ENCODE measurements around the gene HSPA8.
A peak's percentile ranks its signal among the peaks of the same experiment; 100 is the strongest.
"Not testable (repeated sequence)": the region's sequence is repeated elsewhere in the genome, so short reads cannot be mapped to it uniquely, and the experiment has no call there.

The HSPA8 gene

DNA sequence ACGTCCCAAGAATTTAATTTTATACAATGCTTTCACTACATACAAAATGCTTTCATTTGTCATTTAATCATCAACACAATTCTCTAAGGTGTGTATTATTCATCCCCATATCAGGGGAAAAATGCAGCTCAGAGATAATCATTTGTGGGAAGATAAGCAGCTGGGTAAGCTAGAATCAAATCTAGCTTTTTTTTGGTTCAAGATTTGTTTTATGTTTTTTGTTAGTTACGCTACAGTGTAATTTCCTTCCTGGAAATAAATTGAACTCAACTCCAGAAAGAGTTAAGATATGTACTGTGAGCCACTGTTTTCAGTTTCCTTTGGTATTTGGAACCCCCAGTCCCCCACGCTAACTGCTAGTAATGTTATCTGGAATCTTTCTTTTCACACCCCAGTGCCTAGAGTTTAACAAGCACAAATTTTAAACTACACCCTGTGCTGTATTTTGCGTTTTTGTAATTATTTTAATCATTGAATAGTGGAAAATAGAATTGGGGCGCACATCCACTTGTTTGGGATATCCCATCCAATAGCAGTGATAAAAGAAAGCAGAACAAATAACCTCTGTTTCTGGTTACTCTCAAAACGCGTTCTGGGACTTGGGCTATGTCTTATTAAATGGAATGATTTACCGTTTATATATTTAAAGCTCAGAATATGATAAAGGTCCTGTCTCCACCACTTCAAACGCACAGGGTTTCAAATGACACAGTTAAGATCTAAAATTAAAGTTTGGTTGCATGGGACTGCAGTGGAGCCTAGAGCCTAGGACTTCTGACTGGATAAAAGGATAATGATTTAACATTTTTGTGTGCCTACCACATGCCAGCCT lies 2.1 kb upstream of the HSPA8 start:
- ChIA-PET POLR2A (no interaction called here), CTCF (interaction anchor here (1.0 to 5.2 kb wide), 3 partner anchors 10 to 415 kb away, joined by 3 to 21 read pairs (median 5); no protein-coding TSS in a partner anchor)
- DNase-seq (ENCODE audit: extremely low spot score) = no peak
- TF ChIP-seq, protein P1, sequence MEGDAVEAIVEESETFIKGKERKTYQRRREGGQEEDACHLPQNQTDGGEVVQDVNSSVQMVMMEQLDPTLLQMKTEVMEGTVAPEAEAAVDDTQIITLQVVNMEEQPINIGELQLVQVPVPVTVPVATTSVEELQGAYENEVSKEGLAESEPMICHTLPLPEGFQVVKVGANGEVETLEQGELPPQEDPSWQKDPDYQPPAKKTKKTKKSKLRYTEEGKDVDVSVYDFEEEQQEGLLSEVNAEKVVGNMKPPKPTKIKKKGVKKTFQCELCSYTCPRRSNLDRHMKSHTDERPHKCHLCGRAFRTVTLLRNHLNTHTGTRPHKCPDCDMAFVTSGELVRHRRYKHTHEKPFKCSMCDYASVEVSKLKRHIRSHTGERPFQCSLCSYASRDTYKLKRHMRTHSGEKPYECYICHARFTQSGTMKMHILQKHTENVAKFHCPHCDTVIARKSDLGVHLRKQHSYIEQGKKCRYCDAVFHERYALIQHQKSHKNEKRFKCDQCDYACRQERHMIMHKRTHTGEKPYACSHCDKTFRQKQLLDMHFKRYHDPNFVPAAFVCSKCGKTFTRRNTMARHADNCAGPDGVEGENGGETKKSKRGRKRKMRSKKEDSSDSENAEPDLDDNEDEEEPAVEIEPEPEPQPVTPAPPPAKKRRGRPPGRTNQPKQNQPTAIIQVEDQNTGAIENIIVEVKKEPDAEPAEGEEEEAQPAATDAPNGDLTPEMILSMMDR (IDR thresholded peaks at IDR 0.05; ENCODE audit: control extremely low read depth, extremely low read depth, low read depth, missing control alignments) = no peak

DNA sequence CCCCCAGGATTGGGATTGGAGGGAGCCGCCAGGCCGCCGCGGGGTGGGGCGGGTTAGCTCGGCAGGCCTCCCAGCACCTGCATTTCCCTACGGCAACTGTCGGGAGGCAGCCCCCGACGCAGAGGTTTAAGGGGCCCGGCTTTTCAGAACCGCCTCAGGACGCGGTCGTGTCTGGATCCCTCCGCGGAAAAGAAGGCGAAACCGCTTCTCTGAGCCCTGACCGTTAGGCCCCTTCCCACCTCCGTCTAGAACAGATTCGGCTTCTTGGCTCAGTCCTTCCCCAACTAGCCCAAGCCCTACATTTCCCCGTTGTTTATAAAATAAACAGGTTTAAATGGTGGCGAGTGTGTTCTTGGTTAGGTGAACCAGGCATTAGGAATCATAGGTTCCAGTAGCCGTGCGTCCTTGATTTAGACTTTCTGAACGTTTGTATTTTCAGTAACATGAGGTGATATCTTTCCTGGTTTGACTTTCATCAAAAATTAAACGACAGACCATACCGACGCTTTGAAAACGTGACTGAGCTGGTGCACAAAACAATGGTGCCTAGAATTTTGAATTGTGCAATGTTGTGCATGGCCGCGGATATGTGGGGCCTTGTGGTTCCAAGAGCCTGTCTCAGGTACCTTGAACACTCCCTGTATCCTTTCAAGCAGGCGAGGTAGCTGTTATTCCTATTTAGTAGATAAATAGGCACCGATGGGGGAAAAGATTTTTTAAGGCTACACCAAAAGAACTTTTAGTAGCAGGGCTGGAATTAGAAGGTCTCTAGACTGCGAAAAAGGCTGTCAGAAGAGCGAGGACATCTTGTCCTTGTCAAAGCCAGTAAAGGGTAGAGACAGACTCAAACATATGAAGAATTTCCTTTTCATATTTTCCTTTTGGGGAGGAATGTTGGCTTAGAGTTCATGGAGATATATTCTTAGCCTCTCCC lies 1.2 kb upstream of the HSPA8 start:
- ChIA-PET CTCF (interaction anchor here (1.0 to 5.2 kb wide), 4 partner anchors 9 to 416 kb away, joined by 3 to 21 read pairs (median 4); no protein-coding TSS in a partner anchor), POLR2A (interaction anchor here (1.2 to 1.8 kb wide), 7 partner anchors 9 to 262 kb away, joined by 3 to 23 read pairs (median 5); no protein-coding TSS in a partner anchor)
- DNase-seq (ENCODE audit: extremely low spot score) = no peak
- TF ChIP-seq, protein P1 (IDR thresholded peaks at IDR 0.05; ENCODE audit: control extremely low read depth, extremely low read depth, low read depth, missing control alignments) = no peak

DNA sequence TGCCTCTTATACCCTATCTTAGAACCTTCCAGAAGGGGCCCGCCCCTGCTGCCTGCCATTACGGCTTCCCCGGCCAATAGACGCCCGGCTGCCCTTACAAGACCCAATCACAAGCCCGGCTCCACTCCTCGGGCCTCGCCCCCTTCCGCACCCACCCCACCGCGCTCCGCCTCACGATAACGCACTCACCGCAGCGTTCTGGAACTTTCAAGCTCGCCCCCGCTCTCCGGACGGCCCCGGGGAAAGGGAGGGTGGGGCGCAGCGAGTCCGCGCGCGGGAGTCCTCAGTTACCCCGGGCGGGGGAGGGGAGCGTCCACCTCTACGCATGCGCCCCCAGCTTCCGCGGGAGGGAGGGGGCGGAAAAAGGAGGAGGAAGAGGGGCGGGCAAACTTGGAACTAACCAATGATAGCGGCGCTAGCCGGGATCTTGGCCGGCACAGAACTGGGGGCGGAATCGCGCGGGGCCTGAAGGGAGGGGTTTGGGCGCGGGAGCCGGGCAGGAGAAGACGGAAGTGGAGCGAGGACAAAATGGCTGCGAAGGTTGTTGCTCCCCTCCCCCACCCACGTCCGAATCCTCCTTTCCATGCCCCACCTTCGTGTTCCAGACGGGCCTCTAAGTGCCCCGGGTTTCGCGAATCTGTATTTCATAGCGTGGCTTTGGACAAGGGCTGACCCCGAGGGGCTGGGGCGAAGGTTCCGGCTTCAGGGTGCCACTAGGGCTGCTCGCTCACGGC lies 389 bp upstream of the HSPA8 start:
- TF ChIP-seq, protein P1 (IDR thresholded peaks at IDR 0.05; ENCODE audit: control extremely low read depth, extremely low read depth, low read depth, missing control alignments) = no peak
- ChIA-PET POLR2A (interaction anchor here (0.6 to 2.4 kb wide), 32 partner anchors 9 to 1626 kb away, joined by 3 to 23 read pairs (median 3); partner anchors contain the start of gene UBASH3B), CTCF (interaction anchor here (1.5 to 5.2 kb wide), 3 partner anchors 8 to 280 kb away, joined by 3 to 21 read pairs (median 5); no protein-coding TSS in a partner anchor)
- peak; percentile 94 for DNase-seq (ENCODE audit: extremely low spot score)

DNA sequence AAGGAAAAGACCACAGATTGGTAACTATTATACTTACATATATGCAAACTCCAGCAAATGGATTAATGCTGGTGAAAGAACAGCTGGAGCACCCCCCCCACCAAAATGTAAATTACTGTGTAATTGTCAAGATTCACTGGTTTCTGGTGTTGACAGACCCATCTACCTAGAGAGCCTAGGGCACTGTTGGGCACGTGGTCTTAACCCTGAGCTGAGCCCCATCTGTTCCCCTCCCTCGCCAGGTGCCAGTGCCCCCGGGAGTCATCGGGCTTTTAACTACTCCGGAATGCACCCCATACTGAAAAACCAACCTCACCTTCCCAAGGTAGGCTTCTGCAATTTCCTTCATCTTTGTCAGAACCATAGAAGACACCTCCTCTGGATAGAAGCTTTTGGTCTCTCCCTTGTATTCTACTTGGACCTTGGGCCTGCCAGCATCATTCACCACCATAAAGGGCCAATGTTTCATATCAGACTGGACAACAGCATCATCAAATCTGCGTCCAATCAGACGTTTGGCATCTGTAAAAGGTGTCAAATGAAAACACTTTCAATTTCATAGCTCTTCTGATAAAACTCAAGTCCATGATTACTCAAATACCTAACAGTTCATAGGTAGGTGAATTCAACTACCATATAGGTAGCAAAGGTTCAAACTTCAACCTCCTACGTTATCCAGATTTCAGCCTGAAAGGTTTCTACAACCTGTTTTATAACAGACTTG lies 1.5 kb downstream of the HSPA8 start:
- POLR2A ChIA-PET = interaction anchor here (1.2 to 2.4 kb wide), 2 partner anchors 13 to 174 kb away, joined by 3 to 22 read pairs; no protein-coding TSS in a partner anchor
- CTCF ChIA-PET = interaction anchor here (1.0 to 1.9 kb wide), 2 partner anchors 196 to 204 kb away, joined by 3 to 5 read pairs; no protein-coding TSS in a partner anchor
- no peak for DNase-seq (ENCODE audit: extremely low spot score)
- TF ChIP-seq, protein P1 (IDR thresholded peaks at IDR 0.05; ENCODE audit: control extremely low read depth, extremely low read depth, low read depth, missing control alignments) = no peak

DNA sequence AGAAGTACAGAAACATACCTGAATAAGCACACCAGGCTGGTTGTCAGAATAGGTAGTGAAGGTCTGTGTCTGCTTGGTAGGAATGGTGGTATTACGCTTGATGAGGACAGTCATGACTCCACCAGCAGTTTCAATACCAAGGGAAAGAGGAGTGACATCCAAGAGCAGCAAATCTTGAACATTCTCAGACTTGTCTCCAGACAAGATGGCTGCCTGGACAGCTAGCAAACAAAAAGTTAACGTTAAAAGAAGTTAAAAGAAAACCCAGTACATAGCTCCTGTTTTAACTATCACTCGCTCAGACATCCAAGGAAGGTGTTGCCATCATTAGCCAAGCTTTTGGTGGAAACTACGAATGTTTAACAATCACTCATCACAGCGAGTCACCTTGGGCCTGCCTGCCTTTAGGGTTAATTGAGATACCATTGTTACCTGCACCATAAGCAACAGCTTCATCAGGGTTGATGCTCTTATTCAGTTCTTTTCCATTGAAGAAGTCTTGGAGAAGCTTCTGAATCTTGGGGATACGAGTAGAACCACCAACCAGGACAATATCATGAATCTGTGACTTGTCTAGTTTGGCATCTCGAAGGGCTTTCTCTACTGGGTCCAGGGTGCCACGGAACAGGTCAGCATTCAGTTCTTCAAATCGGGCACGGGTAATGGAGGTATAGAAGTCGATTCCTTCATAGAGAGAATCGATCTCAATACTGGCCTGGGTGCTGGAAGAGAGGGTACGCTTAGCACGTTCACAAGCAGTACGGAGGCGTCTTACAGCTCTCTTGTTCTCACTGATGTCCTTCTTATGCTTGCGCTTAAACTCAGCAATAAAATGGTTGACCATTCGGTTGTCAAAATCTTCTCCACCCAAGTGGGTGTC lies 2.7 kb downstream of the HSPA8 start:
- POLR2A ChIA-PET = interaction anchor here (0.7 kb wide), 1 partner anchor 176 kb away, joined by 3 read pairs; no protein-coding TSS in a partner anchor
- not testable (repeated sequence) for DNase-seq (ENCODE audit: extremely low spot score)
- CTCF ChIA-PET = interaction anchor here (1.2 to 6.0 kb wide), 2 partner anchors 15 to 195 kb away, joined by 5 to 52 read pairs; no protein-coding TSS in a partner anchor
